HG02840 (cell line): ENCODE measurements around the gene SLC35B2.

ENCODE experiments used
- ATAC-seq: cut with Tn5 transposase; IDR thresholded peaks from one replicate; pipeline ENCODE4 v1.9.1; 2021; ENCODE audit warnings: mild to moderate bottlenecking, moderate library complexity, moderate number of reproducible peaks; ENCODE audit not compliant: unreplicated experiment, low FRiP score

Gene SLC35B2

GRCh38 chr6:44269178-44269920 lies 12.0 kb upstream of the SLC35B2 start:
- ATAC-seq, result no peak

GRCh38 chr6:44268095-44268628 lies 10.8 kb upstream of the SLC35B2 start:
- no peak for ATAC-seq

DNA sequence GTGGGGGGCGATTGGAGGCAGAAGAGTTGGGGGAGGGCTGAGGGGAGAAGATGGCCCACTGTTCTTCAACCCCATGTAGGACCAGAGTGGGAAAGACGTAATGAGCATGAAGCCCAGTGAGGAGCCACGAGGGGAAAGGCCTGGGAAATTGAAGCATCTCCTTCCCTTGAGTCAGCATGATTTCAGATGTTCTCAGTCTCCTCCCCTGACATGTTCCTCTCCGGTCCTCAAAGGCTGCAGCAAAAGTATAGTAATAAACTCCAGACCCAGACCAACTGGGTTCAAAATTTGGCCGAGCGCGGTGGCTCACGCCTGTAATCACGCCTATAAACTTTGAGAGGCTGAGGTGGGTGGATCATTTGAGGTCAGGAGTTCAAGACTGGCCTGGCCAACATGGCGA lies 9.9 kb upstream of the SLC35B2 start:
- ATAC-seq, result no peak

DNA sequence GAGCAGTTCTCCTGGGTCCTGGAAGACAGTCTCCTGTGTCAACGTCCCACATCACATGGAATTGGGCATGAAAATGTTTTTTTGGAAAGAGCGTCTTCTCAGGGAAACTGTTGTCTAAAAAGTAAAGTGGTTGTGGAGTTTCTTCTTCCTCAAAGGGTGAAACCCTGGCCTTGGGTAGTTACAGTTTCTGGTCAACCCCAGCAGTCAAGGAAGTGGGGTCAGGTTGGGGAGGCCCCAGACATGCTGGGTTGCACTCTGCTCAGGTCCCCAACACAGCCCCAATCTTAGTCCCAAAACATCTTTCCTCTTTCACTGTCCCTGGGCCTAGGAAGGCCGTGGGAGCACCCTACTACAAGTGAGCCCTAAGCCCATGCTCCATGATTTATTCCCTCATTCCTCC lies 9.0 kb upstream of the SLC35B2 start:
- no peak for ATAC-seq

GRCh38 chr6:44265722-44266233 lies 8.4 kb upstream of the SLC35B2 start:
- no peak for ATAC-seq

DNA sequence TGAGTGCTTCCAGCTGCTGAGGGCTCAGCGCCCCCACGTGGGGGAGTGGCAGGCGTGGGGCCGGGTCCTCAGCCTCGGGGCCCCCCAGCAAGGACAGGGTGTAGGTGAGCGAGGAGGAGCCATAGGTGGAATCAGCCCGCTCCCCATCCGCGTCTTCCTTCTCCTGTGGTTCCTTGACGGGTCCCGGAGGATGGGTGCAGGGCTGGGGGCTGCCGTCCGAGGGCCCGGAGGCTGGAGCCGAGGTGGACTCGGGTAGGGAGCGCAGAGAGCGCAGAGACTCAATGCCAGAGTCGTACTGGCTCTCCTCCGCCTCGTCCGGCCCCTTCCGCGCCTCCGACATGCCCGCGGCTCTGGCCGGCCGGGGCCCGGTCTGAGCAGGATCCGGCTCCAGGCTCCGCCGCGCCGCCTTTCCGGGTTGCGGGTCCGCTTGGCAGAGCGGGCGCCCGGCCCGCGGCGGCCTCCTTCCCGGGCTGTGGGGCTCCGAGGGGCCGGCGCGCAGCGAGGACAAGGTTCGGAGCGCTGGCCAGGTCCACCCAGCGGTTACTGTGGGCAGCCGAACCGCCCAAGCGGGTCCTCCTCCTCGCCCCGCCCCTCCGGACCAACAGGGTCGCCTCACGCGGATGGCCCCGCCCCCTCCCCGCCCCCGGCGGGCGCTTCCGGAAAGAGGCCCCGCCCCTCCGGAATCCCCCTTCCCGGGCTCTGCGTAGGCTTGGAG lies 7.8 kb upstream of the SLC35B2 start, which contains the start of gene NFKBIE:
Gene NFKBIE (minus strand): TSS at position 545 of the 715 bp plus-strand sequence. CDS start 205 bp downstream, at position 340.
- ATAC-seq, result peak; percentile 45

- ATAC-seq, result no peak
Observed at GRCh38 chr6:44264154-44265006, 7.1 kb upstream of the SLC35B2 start.

DNA sequence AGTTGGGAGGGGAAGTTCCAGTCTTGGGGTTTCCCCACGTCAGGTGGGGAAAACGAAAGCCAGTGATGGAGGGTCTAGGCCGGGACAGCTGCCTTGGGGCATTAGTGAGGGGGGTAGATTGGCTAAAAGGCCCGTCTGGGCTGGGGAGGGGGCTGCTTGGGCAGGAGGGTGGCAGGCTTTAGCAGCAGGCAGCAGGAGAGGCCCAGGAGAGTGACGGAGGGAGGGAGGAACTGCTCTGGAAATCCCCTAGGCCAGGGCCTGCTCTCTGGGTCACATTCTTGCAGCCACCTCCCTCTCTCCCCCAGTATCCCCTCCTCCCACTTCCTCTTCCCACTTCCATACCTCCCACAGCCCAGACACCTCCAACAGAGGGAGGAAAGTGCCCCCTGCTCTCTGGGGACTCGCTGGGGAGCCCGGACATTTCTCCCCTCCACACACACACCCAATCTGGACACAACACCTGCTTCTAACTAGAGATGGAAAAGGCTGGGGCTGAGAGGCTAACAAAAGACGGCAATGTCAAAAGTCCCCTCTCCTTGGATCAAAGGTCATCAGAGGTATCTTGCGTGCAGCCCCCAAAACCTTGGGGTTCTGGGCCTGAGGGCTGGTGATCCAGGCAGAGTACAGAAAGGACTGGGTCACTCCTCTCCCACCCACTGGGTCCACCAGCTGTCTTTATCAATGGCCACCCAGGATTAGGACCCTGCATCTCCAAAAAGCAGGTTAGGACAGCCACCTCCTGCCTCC lies 6.2 kb upstream of the SLC35B2 start:
- no peak for ATAC-seq

DNA sequence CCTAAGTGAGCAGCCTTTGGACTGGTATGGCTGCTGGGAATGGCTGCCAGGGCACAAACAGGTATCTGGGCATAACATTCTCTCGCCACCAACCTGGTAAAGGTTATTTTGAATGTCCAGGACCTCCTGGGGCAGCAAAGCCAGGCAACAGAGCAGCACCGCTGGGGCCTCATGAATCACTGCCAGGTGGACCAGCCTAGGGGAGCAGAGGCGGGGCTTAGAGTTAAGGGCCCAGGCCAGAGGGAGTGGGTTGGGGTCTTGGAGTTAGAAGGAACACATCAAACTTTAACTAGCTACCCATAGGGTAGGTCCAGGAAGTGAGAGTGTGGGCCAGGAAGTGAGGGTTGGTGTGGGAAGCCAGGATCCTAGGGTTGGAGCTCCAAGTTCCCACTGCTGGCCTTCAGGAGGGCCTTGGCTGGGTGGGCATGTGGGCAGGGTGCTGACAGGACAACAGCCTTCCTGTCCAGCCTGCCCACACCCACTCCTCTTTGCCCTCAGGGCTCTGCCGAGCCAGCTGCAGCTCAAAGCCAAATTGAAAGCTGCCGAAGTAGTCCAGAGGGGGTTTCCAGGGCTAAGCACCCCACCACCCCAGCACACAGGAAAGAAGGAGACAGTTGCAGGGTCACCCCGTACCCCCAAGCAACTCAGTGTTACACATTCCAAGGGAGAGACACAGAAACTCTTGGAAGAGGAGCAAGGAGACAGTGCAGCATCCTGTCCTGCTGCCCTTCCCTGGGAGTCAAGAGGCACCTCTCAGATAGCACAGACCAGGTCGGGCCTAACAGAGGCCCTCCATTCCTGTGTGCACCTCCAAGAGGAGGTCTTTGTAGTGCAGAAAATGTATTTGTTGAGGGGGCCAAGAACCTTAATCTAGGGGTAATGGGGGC lies 5.4 kb upstream of the SLC35B2 start:
- ATAC-seq, result no peak

DNA sequence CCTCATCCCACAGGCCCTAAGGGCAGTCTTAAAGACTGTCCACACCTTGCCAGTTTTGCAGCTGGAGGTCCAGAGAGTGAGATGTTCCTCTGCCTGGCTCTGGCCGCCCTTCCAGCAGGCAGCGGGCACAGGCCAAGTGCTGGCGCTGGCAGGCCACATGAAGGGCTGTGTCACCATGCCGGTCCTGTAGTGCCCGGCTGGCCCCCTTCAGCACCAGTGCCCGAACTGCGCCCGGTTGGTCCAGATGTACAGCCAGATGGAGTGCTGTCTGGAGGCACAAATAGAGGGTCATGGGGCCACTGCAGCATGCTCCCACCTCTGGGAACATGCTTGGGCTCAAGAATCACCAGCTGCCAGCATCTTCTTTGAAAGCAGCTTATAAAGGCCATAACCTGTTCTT lies 4.3 kb upstream of the SLC35B2 start:
- ATAC-seq, result no peak

DNA sequence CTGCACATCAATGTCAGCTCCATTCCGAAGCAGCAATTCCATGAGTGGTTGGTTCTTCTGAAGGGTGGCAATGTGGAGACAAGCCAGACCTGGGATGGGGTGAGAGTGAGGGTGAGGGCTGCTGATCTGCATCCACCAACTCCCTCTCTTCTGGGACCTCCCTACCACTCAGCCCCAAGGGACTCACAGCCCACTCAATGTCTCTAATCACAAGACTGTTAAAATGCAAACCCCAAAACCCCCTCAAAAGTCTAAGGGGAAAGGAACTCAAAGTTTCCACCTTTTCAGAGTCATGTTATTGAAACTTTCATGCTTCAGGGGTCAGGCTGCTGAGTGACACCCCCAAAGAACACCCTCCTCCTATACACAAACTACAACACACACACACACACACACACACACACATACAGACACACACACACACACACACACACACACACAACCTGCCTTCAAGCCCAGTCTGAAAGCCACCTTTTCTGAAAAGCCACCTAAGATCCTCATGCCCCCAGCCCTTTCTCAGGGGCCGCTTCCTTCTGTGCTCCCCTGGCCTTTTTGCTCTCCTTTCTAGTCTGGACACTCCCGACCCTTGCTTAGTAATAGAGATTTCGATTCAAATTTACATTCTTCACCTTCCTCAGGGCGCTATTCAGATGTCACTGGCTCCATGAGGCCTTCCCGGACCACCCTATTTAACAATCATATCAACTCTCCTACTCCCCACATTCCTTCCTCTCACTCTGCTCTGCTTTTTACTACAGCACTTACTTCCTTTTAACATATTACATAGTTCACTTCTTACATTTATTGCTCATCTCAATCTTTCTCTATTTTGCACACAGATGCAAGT lies 3.3 kb upstream of the SLC35B2 start:
- no peak for ATAC-seq

GRCh38 chr6:44260011-44260410 lies 2.7 kb upstream of the SLC35B2 start:
- ATAC-seq, result no peak

DNA sequence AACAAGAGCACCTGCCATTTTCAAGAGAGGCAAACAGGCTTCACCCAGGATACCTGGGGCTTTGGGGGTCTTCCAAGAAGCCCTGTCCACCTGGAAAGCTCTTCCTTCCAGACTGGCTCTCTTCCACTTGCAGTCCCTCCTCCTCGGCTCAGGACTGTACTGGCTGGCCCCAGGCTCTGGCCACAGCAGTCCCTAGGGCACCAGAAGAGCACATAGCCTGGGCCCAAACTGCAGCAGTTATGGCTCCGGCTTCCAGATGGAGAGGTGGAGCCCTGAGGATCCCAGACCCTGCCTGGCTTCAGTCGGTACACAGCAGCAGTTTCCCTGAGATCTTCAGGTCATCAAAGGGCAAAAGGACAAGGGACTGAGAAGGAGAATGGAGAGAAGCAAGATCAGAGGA lies 1.6 kb upstream of the SLC35B2 start:
- ATAC-seq, result no peak

DNA sequence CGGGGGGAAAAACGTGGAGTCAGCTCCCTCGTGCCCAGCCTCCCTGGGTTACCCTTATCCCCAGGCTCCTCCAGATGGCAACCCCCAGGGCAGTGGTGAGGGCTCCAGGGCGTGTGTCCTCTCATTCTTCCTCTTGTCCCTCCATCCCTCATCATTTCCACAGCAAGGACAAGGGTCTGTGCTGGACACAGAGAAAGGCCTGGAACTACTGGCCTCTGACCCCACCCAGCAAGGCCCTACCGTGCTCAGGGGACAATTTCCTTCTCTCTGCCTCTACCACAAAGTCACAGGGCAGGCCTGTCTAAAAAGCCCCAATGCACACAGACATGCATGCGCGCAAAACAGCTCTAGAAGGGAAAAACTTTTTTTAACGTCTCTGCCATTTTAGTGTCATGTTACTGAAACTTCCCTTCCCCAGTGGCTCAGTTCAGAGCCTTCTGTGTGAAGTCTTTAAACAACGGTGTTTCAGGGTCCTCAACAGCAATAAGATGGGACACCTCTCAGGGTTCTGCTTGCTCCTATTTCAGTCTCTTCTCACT lies 1.1 kb upstream of the SLC35B2 start:
- no peak for ATAC-seq

DNA sequence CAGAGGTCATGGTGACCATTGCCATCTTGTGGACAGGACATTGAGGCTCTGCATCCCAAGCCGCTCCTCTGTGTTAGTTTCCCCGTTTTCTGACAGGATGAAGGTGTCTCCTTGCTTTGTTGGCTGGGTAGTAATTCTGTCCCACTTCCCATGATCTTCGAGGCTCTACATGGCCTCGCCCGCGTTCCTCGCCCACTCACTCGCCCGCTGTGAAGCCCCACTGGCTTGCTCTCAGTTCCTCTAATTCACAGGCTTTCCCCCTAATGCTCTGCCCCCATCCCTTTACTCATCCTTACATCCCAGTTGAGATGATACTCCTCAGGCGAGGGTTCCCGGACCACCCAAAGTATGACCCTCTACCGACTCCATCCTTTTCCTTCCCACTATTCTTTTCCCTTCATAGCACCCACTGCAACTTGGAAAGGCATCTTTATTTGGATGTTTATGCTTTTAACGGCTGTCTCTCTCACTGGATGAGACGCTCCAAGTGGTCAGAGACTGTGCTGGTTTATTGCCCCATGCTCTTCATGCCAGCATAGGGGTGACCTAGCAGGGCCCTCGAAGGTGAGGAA lies 511 bp upstream of the SLC35B2 start:
- ATAC-seq, result peak; percentile 16

DNA sequence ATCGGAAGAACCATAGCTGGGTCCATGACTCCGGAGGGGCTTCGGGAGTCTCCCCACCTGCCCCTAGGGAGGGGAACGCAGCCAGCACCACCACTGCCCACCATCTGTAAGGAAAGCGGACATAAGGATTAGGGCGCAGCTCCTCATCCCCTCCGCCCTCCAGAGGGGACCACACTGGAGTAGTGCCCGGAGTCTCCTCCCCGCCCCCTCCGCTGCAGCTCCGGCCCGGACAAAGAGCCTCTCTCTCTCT lies 628 bp downstream of the SLC35B2 start:
- no peak for ATAC-seq

GRCh38 chr6:44255871-44256774 lies 1.2 kb downstream of the SLC35B2 start:
- no peak for ATAC-seq
